Measurements from ENCODE around the gene PRMT1. TPM values are rescaled to one million over a fixed set of nuclear protein-coding genes. Genes with fewer than 3 reads are reported as not detected.

Gene PRMT1
- total and polyA plus RNA-seq, 9 of the 15 experiments (the other 6 are each of a cell fraction or from before 2014, with no cell fraction given) = 13.3 to 464 (median 326) TPM

- TF ChIP-seq MTA3 (IDR thresholded peaks at IDR 0.05; ENCODE audit: borderline replicate concordance) (peak; percentile 49; the same call in 1 of the 2 replicates), CREB3L1 (IDR thresholded peaks at IDR 0.05; ENCODE audit: borderline replicate concordance, low read depth) (peak; percentile 95), ZBTB7A (IDR thresholded peaks at IDR 0.05; ENCODE audit: borderline replicate concordance, control insufficient read depth, low read depth, low read length) (no peak), MYNN (IDR thresholded peaks at IDR 0.05) (no peak), MYNN (CRISPR knock-in tag; IDR thresholded peaks at IDR 0.05) (no peak), JUN (IDR thresholded peaks at IDR 0.05; ENCODE audit: borderline replicate concordance, low read depth, low read length) (peak; percentile 88), JUN (CRISPR knock-in tag; IDR thresholded peaks at IDR 0.05; ENCODE audit: borderline replicate concordance) (peak; percentile 93; the same call in 1 of the 2 replicates), STAT5A (IDR thresholded peaks at IDR 0.05; ENCODE audit: borderline replicate concordance, low read length) (peak; percentile 4; the same call in 1 of the 2 replicates), KDM1A (IDR thresholded peaks at IDR 0.05) (no peak), POLR2A (conservative IDR thresholded peaks at IDR 0.05) (peak; percentile 92), RNF219 (CRISPR knock-in tag; IDR thresholded peaks at IDR 0.05) (no peak), NR0B1 (IDR thresholded peaks at IDR 0.05; ENCODE audit: partially characterized antibody) (no peak), ZNF398 (CRISPR knock-in tag; IDR thresholded peaks at IDR 0.05) (no peak), SMC3 (conservative IDR thresholded peaks at IDR 0.05; ENCODE audit: insufficient read depth, low read depth, low read length) (no peak), NCOA1 (IDR thresholded peaks at IDR 0.05; ENCODE audit: low read depth) (peak; percentile 21; the same call in 1 of the 2 replicates), FOXA1 (IDR thresholded peaks at IDR 0.05; ENCODE audit: borderline replicate concordance) (no peak), U2AF1 (optimal IDR thresholded peaks at IDR 0.05; ENCODE audit: low read depth, low read length) (no peak), ZNF644 (tag; IDR thresholded peaks at IDR 0.05; ENCODE audit: low read depth) (peak; percentile 96; the same call in 1 of the 2 replicates), ZNF444 (CRISPR knock-in tag; IDR thresholded peaks at IDR 0.05) (no peak), ZFX (CRISPR knock-in tag; IDR thresholded peaks at IDR 0.05) (peak; percentile 86), NCOA2 (IDR thresholded peaks at IDR 0.05; ENCODE audit: partially characterized antibody in 2 of 2) (no peak)
Measured at GRCh38 chr19:49641688-49642491, 35.2 kb upstream of the PRMT1 start, which contains the start of gene SCAF1 (continued).
